SK-N-SH treated with all-trans-retinoic acid at 6 μM for 48 hours (cell line): Measurements from ENCODE around the gene ENTPD2.

Source experiments
- ATAC-seq: fragments of 200-7000 bp; cut with Tn5 transposase; 3 replicates; pipeline ENCODE4 v1.9.1; 2020; ENCODE audit warnings: mild to moderate bottlenecking, moderate library complexity
- BACH2 ChIP-seq: fragments of 250-450 bp; sonication (Bioruptor Pico); IDR thresholded peaks from 2 replicates; pipeline ENCODE4 v1.9.0; 2021; ENCODE audit warnings: mild to moderate bottlenecking, borderline replicate concordance
- CSDC2 ChIP-seq: fragments of 250-450 bp; sonication (Bioruptor Pico); IDR thresholded peaks from 2 replicates; pipeline ENCODE4 v1.5.0; 2020; ENCODE audit warnings: mild to moderate bottlenecking, moderate library complexity
- ESRRG ChIP-seq: fragments of 250-450 bp; sonication (Bioruptor Pico); IDR thresholded peaks from 2 replicates; pipeline ENCODE4 v1.6.1; 2021; ENCODE audit warnings: mild to moderate bottlenecking
- GLIS3 ChIP-seq: fragments of 250-450 bp; sonication (Bioruptor Pico); IDR thresholded peaks from 2 replicates; pipeline ENCODE4 v1.5.0; 2020; ENCODE audit warnings: mild to moderate bottlenecking, moderate library complexity
- ISL1 ChIP-seq: fragments of 250-450 bp; sonication (Bioruptor Pico); IDR thresholded peaks from 2 replicates; pipeline ENCODE4 v2.1.2; 2022; ENCODE audit warnings: mild to moderate bottlenecking, moderate library complexity
- OSR1 ChIP-seq: fragments of 250-450 bp; sonication (Bioruptor Pico); IDR thresholded peaks from 2 replicates; pipeline ENCODE4 v1.8.0; 2022; ENCODE audit warnings: moderate library complexity, mild to moderate bottlenecking, inconsistent platforms
- PPARA ChIP-seq: fragments of 250-450 bp; sonication (Bioruptor Pico); IDR thresholded peaks from 2 replicates; pipeline ENCODE4 v1.5.0; 2020; ENCODE audit warnings: mild to moderate bottlenecking, borderline replicate concordance
- RARB ChIP-seq: fragments of 250-450 bp; sonication (Bioruptor Pico); IDR thresholded peaks from 2 replicates; pipeline ENCODE4 v1.8.0; 2021; ENCODE audit warnings: mild to moderate bottlenecking, moderate library complexity
- SNAI2 ChIP-seq: fragments of 250-450 bp; sonication (Bioruptor Pico); IDR thresholded peaks from 2 replicates; pipeline ENCODE4 v1.5.0; 2020; ENCODE audit warnings: mild to moderate bottlenecking, moderate library complexity
- TCF4 ChIP-seq: fragments of 250-450 bp; sonication (Bioruptor Pico); IDR thresholded peaks from 2 replicates; pipeline ENCODE4 v1.8.0; 2021; ENCODE audit warnings: mild to moderate bottlenecking, moderate library complexity, borderline replicate concordance
- TOX ChIP-seq: fragments of 250-450 bp; sonication (Bioruptor Pico); IDR thresholded peaks from 2 replicates; pipeline ENCODE4 v1.8.0; 2021; ENCODE audit warnings: mild to moderate bottlenecking, moderate library complexity, borderline replicate concordance
- ZC3H10 ChIP-seq: fragments of 250-450 bp; sonication (Bioruptor Pico); IDR thresholded peaks from 2 replicates; pipeline ENCODE4 v1.5.1; 2021; ENCODE audit warnings: mild to moderate bottlenecking, moderate library complexity
- ZFP3 ChIP-seq: fragments of 250-450 bp; sonication (Bioruptor Pico); IDR thresholded peaks from 2 replicates; pipeline ENCODE4 v1.5.0; 2020; ENCODE audit warnings: mild to moderate bottlenecking, moderate library complexity
- ZNF565 ChIP-seq: fragments of 450-650 bp; formaldehyde crosslinking; conservative IDR thresholded peaks from 2 replicates; pipeline ENCODE4 v1.5.0; 2020; ENCODE audit warnings: low read depth, mild to moderate bottlenecking, moderate library complexity
- ZNF70 ChIP-seq: fragments of 450-650 bp; formaldehyde crosslinking; IDR thresholded peaks from 2 replicates; pipeline ENCODE4 v1.5.0; 2020; ENCODE audit warnings: mild to moderate bottlenecking, moderate library complexity
- ZNF8 ChIP-seq: fragments of 450-650 bp; formaldehyde crosslinking; IDR thresholded peaks from 2 replicates; pipeline ENCODE4 v1.5.0; 2020; ENCODE audit warnings: mild to moderate bottlenecking, moderate library complexity
- TF ChIP-seq, protein P1 (sequence below): fragments of 250-450 bp; sonication (Bioruptor Pico); IDR thresholded peaks from 2 replicates; pipeline ENCODE4 v1.5.1; 2021; ENCODE audit warnings: mild to moderate bottlenecking, moderate library complexity
- TF ChIP-seq, protein P2 (sequence below): fragments of 250-450 bp; sonication (Bioruptor Pico); IDR thresholded peaks from 2 replicates; pipeline ENCODE4 v1.8.0; 2020; ENCODE audit warnings: mild to moderate bottlenecking, moderate library complexity, borderline replicate concordance
- TF ChIP-seq, protein P3 (sequence below): fragments of 250-450 bp; sonication (Bioruptor Pico); IDR thresholded peaks from 2 replicates; pipeline ENCODE4 v1.5.1; 2020; ENCODE audit warnings: low read depth, mild to moderate bottlenecking, moderate library complexity
- TF ChIP-seq, protein P4 (sequence below): fragments of 250-450 bp; sonication (Bioruptor Pico); IDR thresholded peaks from 2 replicates; pipeline ENCODE4 v1.5.0; 2020; ENCODE audit warnings: mild to moderate bottlenecking, moderate library complexity
- TF ChIP-seq, protein P5 (sequence below): fragments of 250-450 bp; sonication (Bioruptor Pico); IDR thresholded peaks from 2 replicates; pipeline ENCODE4 v1.8.0; 2021; ENCODE audit warnings: low read depth, mild to moderate bottlenecking, moderate library complexity, borderline replicate concordance

The ENTPD2 gene

DNA sequence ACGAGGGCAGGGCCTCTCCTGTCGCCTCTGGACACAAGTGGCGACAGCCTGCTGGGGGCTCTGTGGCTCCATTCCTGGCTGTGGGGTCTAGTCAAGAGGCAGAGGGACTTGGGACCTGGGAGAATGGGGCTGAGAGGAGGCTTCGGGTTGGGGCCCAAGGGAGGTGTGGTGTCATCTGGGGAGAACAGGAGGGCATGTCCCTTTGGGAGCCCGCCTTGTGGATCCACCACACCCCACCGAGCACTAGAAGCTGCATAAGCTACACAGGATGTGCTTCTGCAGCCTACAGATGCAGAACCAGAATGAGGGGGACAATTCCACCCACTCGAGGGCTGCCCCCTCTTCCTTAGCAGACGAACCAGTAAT is 29.0 kb upstream of the ENTPD2 start:
- no peak for TF ChIP-seq ZC3H10 (CRISPR knock-in tag)
- no peak for TF ChIP-seq ZNF70 (CRISPR knock-in tag)
- no peak for TF ChIP-seq TCF4
- TF ChIP-seq ISL1 (CRISPR knock-in tag): no peak
- no peak for TF ChIP-seq SNAI2
- TF ChIP-seq, protein P1, sequence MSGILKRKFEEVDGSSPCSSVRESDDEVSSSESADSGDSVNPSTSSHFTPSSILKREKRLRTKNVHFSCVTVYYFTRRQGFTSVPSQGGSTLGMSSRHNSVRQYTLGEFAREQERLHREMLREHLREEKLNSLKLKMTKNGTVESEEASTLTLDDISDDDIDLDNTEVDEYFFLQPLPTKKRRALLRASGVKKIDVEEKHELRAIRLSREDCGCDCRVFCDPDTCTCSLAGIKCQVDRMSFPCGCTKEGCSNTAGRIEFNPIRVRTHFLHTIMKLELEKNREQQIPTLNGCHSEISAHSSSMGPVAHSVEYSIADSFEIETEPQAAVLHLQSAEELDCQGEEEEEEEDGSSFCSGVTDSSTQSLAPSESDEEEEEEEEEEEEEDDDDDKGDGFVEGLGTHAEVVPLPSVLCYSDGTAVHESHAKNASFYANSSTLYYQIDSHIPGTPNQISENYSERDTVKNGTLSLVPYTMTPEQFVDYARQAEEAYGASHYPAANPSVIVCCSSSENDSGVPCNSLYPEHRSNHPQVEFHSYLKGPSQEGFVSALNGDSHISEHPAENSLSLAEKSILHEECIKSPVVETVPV (CRISPR knock-in tag): no peak
- no peak for TF ChIP-seq ZNF565 (CRISPR knock-in tag)
- TF ChIP-seq ESRRG (CRISPR knock-in tag): no peak
- no peak for TF ChIP-seq ZFP3 (CRISPR knock-in tag)
- ATAC-seq: no peak

DNA sequence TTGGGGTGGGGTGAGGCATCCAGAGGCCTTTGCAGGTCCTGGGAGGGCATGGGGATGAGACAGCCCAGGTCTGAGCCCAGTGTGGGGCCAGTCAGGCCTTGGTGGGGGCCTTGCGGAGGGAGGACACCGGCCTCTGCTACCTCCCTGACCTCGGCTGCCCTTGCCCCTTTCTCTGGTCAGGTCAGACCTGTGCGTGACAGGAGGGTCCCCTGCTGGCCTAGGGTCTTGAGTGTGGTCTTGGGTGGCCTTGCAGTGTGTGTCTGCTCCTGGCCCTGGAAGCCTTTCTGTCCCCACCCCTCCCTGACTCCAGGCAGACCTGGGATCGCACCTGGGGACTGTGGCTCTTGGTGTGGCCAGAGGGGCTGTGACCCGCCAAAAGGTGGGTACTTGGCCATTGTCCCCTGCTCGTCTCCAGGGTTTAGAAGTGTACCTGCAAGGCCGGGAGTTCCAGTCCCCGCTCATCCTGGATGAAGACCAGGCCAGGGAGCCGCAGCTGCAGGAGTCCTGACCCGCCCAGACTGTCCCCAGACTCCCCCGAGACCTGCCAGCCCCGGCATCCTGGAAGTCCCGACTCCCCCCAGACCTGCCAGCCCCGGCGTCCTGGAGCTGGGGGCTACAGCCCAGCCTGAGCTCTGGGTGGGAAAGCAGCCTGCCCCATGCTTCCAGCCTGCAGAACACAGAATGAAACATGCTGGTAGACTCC is 28.5 kb upstream of the ENTPD2 start:
- TF ChIP-seq RARB (no peak), CSDC2 (CRISPR knock-in tag) (no peak), SNAI2 (no peak), ZNF70 (CRISPR knock-in tag) (no peak), ESRRG (CRISPR knock-in tag) (no peak), GLIS3 (CRISPR knock-in tag) (no peak)
- TF ChIP-seq, protein P2, sequence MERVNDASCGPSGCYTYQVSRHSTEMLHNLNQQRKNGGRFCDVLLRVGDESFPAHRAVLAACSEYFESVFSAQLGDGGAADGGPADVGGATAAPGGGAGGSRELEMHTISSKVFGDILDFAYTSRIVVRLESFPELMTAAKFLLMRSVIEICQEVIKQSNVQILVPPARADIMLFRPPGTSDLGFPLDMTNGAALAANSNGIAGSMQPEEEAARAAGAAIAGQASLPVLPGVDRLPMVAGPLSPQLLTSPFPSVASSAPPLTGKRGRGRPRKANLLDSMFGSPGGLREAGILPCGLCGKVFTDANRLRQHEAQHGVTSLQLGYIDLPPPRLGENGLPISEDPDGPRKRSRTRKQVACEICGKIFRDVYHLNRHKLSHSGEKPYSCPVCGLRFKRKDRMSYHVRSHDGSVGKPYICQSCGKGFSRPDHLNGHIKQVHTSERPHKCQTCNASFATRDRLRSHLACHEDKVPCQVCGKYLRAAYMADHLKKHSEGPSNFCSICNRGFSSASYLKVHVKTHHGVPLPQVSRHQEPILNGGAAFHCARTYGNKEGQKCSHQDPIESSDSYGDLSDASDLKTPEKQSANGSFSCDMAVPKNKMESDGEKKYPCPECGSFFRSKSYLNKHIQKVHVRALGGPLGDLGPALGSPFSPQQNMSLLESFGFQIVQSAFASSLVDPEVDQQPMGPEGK (CRISPR knock-in tag): no peak
- TF ChIP-seq, protein P1 (CRISPR knock-in tag): no peak
- TF ChIP-seq, protein P3, sequence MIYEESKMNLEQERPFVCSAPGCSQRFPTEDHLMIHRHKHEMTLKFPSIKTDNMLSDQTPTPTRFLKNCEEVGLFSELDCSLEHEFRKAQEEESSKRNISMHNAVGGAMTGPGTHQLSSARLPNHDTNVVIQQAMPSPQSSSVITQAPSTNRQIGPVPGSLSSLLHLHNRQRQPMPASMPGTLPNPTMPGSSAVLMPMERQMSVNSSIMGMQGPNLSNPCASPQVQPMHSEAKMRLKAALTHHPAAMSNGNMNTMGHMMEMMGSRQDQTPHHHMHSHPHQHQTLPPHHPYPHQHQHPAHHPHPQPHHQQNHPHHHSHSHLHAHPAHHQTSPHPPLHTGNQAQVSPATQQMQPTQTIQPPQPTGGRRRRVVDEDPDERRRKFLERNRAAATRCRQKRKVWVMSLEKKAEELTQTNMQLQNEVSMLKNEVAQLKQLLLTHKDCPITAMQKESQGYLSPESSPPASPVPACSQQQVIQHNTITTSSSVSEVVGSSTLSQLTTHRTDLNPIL (CRISPR knock-in tag): no peak
- TF ChIP-seq, protein P4, sequence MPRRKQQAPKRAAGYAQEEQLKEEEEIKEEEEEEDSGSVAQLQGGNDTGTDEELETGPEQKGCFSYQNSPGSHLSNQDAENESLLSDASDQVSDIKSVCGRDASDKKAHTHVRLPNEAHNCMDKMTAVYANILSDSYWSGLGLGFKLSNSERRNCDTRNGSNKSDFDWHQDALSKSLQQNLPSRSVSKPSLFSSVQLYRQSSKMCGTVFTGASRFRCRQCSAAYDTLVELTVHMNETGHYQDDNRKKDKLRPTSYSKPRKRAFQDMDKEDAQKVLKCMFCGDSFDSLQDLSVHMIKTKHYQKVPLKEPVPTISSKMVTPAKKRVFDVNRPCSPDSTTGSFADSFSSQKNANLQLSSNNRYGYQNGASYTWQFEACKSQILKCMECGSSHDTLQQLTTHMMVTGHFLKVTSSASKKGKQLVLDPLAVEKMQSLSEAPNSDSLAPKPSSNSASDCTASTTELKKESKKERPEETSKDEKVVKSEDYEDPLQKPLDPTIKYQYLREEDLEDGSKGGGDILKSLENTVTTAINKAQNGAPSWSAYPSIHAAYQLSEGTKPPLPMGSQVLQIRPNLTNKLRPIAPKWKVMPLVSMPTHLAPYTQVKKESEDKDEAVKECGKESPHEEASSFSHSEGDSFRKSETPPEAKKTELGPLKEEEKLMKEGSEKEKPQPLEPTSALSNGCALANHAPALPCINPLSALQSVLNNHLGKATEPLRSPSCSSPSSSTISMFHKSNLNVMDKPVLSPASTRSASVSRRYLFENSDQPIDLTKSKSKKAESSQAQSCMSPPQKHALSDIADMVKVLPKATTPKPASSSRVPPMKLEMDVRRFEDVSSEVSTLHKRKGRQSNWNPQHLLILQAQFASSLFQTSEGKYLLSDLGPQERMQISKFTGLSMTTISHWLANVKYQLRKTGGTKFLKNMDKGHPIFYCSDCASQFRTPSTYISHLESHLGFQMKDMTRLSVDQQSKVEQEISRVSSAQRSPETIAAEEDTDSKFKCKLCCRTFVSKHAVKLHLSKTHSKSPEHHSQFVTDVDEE (CRISPR knock-in tag): no peak
- TF ChIP-seq, protein P5, sequence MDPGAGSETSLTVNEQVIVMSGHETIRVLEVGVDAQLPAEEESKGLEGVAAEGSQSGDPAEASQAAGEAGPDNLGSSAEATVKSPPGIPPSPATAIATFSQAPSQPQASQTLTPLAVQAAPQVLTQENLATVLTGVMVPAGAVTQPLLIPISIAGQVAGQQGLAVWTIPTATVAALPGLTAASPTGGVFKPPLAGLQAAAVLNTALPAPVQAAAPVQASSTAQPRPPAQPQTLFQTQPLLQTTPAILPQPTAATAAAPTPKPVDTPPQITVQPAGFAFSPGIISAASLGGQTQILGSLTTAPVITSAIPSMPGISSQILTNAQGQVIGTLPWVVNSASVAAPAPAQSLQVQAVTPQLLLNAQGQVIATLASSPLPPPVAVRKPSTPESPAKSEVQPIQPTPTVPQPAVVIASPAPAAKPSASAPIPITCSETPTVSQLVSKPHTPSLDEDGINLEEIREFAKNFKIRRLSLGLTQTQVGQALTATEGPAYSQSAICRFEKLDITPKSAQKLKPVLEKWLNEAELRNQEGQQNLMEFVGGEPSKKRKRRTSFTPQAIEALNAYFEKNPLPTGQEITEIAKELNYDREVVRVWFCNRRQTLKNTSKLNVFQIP (CRISPR knock-in tag): no peak
- ATAC-seq: no peak

DNA sequence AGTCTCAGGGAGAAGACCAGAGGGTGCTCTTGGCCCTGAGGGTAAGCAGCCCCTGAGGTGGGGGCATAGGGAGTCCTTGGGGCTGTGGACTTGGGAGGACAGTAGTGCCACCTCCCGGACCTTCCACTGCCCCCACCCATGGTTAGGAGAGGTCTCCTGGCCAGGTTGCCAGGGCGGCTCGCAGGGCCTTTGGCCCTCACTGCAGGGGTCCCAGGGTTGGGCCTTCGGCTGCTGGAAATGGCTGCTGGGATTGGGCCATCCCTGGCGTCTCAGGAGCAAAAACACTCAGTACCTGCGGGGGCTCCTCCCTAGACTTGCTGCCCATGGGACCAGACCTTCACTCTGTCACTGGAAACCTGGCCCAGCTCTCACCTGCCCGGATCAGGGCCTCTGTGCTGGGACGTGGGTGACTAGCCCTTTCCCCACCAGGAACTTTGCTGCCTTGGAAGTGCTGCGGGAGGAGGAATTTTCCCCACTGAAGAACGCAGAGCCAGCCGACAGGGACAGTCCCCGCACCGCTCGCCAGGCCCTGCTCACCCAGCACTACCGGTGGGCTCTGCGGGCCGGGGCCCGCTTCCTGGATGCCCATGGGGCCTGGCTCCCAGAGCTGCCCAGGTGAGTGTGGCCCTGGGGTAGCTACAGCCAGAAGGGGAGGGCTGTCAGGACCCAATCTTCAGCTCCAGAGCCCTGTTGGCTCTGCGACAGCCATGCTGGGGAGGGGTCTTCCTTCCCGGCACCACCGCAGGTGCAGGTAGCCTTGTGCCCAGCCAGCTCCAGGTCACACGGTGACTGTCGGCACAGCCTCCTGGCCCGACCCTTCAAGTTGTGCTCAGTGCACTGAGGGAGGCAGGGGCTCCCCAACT is 26.6 kb upstream of the ENTPD2 start:
- ATAC-seq: no peak
- TF ChIP-seq SNAI2: no peak
- no peak for TF ChIP-seq OSR1
- TF ChIP-seq, protein P5 (CRISPR knock-in tag): no peak
- TF ChIP-seq PPARA (CRISPR knock-in tag): no peak
- no peak for TF ChIP-seq BACH2 (CRISPR knock-in tag)
- TF ChIP-seq CSDC2 (CRISPR knock-in tag): no peak
- TF ChIP-seq, protein P3 (CRISPR knock-in tag): no peak
- no peak for TF ChIP-seq RARB
- TF ChIP-seq ZNF70 (CRISPR knock-in tag): no peak
- TF ChIP-seq ISL1 (CRISPR knock-in tag): no peak
- no peak for TF ChIP-seq ZNF8 (CRISPR knock-in tag)
- TF ChIP-seq ZC3H10 (CRISPR knock-in tag): no peak
- no peak for TF ChIP-seq ESRRG (CRISPR knock-in tag)
- no peak for TF ChIP-seq TCF4
- TF ChIP-seq TOX (CRISPR knock-in tag): no peak
- no peak for TF ChIP-seq GLIS3 (CRISPR knock-in tag)
